HG03139 (cell line): ENCODE data around the gene C1orf159.

ENCODE experiments used
- ATAC-seq: cut with Tn5 transposase; IDR thresholded peaks from one replicate; pipeline ENCODE4 v1.9.1; 2021; ENCODE audit not compliant: unreplicated experiment

C1orf159 gene

GRCh38 chr1:1132956-1133750 is 17.3 kb upstream of the C1orf159 start:
- no peak for ATAC-seq

GRCh38 chr1:1132042-1132950 is 16.4 kb upstream of the C1orf159 start:
- no peak for ATAC-seq

GRCh38 chr1:1130206-1131120 is 14.6 kb upstream of the C1orf159 start:
- ATAC-seq: no peak

- ATAC-seq: no peak
Measured at GRCh38 chr1:1129381-1129821, 13.5 kb upstream of the C1orf159 start.

- ATAC-seq: no peak
Measured at GRCh38 chr1:1128454-1129139, 12.7 kb upstream of the C1orf159 start.

- no peak for ATAC-seq
Measured at GRCh38 chr1:1127551-1128451, 11.9 kb upstream of the C1orf159 start.

- no peak for ATAC-seq
Measured at GRCh38 chr1:1125945-1126344, 10.1 kb upstream of the C1orf159 start.

GRCh38 chr1:1124786-1125642 is 9.1 kb upstream of the C1orf159 start:
- no peak for ATAC-seq

GRCh38 chr1:1124508-1124785 is 8.6 kb upstream of the C1orf159 start:
- ATAC-seq: no peak

GRCh38 chr1:1123581-1124507 is 8.0 kb upstream of the C1orf159 start:
- ATAC-seq: no peak

GRCh38 chr1:1122981-1123480 is 7.1 kb upstream of the C1orf159 start:
- no peak for ATAC-seq

GRCh38 chr1:1122078-1122811 is 6.4 kb upstream of the C1orf159 start:
- ATAC-seq: no peak

- no peak for ATAC-seq
Measured at GRCh38 chr1:1121611-1122077, 5.8 kb upstream of the C1orf159 start.

GRCh38 chr1:1120866-1121591 is 5.1 kb upstream of the C1orf159 start:
- no peak for ATAC-seq

GRCh38 chr1:1120096-1120495 is 4.2 kb upstream of the C1orf159 start:
- ATAC-seq: no peak
